GM19455 (cell line): Measurements from ENCODE around the gene CXXC1.
"Not testable (repeated sequence)": the region's sequence is repeated elsewhere in the genome, so short reads cannot be mapped to it uniquely, and the experiment has no call there.

ENCODE experiments used
- ATAC-seq: cut with Tn5 transposase; IDR thresholded peaks from one replicate; pipeline ENCODE4 v1.9.1; 2021; ENCODE audit not compliant: unreplicated experiment

Gene CXXC1

GRCh38 chr18:50298443-50299284, 11.2 kb upstream of the CXXC1 start:
- no peak for ATAC-seq

GRCh38 chr18:50297621-50298442, 10.3 kb upstream of the CXXC1 start:
- ATAC-seq = peak; percentile 99

GRCh38 chr18:50293039-50293438, 5.5 kb upstream of the CXXC1 start:
- ATAC-seq = no peak

- ATAC-seq = no peak
Observed at GRCh38 chr18:50289108-50289443, 1.6 kb upstream of the CXXC1 start.

- not testable (repeated sequence) for ATAC-seq
Observed at GRCh38 chr18:50288348-50289107, 1.0 kb upstream of the CXXC1 start.

- no peak for ATAC-seq
Observed at GRCh38 chr18:50287028-50287440, 458 bp downstream of the CXXC1 start.

- no peak for ATAC-seq
Observed at GRCh38 chr18:50286391-50287027, 983 bp downstream of the CXXC1 start.

GRCh38 chr18:50285631-50286321, 1.7 kb downstream of the CXXC1 start:
- no peak for ATAC-seq

GRCh38 chr18:50285071-50285470, 2.4 kb downstream of the CXXC1 start:
- ATAC-seq = no peak

GRCh38 chr18:50284255-50284885, 3.1 kb downstream of the CXXC1 start:
- no peak for ATAC-seq

GRCh38 chr18:50283469-50284209, 3.9 kb downstream of the CXXC1 start:
- ATAC-seq = no peak

- ATAC-seq = no peak
Observed at GRCh38 chr18:50282521-50283335, 4.8 kb downstream of the CXXC1 start.

- ATAC-seq = no peak
Observed at GRCh38 chr18:50281972-50282520, 5.4 kb downstream of the CXXC1 start.

GRCh38 chr18:50281295-50281971, 6.1 kb downstream of the CXXC1 start, which contains the start of gene MBD1:
Gene MBD1 (minus strand): TSS chr18:50281523. CDS start chr18:50279992, 1,531 bp downstream.
- ATAC-seq = peak; percentile 90

GRCh38 chr18:50280707-50281294, 6.7 kb downstream of the CXXC1 start:
- ATAC-seq = no peak

GRCh38 chr18:50279752-50280151, 7.7 kb downstream of the CXXC1 start:
- ATAC-seq = no peak

- no peak for ATAC-seq
Observed at GRCh38 chr18:50277942-50278341, 9.6 kb downstream of the CXXC1 start.
